OCI-M1 (cell line): ENCODE measurements around the gene AUP1.
"Not testable (repeated sequence)": the region's sequence is repeated elsewhere in the genome, so short reads cannot be mapped to it uniquely, and the experiment has no call there.

ENCODE experiments used
- DNase-seq: peaks from one replicate; lab custom pipeline; 2025; lab: John Stamatoyannopoulos, UW

The AUP1 gene

DNA sequence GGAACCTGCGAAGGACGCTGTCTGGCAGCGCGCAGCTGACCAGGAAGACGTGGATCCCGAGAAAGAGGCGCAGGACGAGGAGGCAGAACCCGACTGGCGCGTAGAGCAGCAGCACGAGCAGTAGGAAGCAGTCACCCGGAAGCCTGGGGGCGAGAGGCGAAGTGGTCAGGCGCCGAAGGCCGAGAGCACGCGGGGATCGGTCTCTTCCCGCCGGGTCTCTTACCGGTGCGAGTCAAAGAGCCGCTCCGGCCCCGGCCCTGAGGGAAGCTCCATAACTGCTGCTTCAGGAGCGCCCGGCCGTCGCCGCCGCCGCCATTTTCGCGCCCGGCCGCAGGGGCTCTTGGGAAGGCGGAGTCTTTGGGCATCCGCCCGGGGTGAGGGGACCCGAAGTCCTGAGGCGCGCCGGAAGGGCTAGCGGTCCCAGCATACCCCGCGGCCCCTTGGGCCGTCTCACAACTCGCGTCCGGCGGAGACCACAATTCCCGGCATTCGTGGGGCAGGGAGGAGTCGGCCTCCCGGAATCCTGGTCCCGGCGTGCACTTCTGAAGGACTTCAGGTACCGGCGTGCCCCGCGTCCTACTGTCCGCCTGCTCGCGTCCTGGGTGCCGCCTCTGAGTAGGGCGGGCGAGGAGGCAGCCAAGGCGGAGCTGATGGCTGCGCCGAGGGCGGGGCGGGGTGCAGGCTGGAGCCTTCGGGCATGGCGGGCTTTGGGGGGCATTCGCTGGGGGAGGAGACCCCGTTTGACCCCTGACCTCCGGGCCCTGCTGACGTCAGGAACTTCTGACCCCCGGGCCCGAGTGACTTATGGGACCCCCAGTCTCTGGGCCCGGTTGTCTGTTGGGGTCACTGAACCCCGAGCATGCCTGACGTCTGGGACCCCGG lies at the start of gene AUP1, which contains the start of gene HTRA2:
TSS of gene AUP1 (minus strand) at position 350 of the 882 bp plus-strand sequence. CDS start at position 273, 77 bp downstream.
TSS of gene HTRA2 (plus strand) at position 577 of the 882 bp plus-strand sequence. CDS start at position 651, 74 bp downstream.
- peak; percentile 97 for DNase-seq

- DNase-seq: no peak
Observed at GRCh38 chr2:74578408-74578807, 48.9 kb upstream of the AUP1 start.

DNA sequence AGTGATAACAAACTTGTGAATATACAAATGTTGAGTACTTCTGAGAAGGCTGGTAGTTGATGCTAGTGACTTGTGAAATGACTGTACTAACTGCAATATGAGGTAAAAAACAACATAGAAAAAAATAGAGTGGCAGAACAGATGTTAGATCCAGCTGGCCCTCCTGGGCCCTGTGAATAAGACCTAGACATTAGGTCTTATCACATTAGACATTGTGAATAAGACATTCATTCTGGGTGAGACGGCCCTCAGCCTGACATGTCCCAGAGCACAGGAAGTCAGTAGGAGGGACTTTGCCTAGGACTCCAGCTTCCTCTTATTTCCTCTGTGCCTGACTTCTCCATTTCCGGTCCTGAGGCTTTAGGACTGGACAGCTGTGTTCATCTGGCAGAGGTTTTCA lies 47.9 kb upstream of the AUP1 start:
- peak; percentile 76 for DNase-seq

DNA sequence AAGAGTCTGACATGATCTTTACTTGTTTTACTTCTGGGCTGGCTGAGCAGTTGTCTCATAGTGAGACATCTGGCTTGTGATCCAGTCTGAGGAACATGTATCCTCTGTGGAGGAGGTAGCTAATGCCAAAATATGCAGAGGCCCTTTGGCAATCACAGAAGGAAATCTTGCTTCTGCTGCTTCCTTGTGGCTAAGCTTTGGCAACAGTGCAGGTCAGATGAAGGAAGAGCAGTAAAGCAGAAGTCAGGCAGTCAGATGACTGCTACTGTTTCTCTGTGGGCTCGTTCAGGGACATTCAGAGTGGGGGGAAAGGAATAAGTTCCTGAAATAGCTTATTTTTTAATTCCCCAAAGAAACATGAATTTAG lies 47.3 kb upstream of the AUP1 start:
- DNase-seq: peak; percentile 67

GRCh38 chr2:74576211-74576862 lies 46.8 kb upstream of the AUP1 start:
- DNase-seq: no peak

DNA sequence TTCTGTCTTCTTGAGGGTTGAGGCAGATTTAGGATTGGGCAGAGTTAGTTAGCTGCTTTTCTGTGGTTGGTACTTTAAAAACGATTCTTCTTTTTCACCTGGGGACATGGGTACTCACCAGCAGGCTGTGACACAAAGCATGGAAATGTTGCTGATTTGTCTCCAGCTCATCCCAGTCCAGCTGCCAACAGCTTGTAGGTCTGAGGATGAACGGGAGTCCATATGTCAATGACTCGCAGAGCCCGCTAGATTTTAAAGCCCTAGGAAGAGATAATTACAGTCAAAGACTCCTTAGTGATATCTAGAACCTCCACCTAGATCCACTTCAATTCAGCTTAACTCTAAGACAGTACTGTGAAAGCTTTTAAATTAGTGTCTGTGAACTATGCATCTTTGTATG lies 45.8 kb upstream of the AUP1 start:
- DNase-seq: no peak

DNA sequence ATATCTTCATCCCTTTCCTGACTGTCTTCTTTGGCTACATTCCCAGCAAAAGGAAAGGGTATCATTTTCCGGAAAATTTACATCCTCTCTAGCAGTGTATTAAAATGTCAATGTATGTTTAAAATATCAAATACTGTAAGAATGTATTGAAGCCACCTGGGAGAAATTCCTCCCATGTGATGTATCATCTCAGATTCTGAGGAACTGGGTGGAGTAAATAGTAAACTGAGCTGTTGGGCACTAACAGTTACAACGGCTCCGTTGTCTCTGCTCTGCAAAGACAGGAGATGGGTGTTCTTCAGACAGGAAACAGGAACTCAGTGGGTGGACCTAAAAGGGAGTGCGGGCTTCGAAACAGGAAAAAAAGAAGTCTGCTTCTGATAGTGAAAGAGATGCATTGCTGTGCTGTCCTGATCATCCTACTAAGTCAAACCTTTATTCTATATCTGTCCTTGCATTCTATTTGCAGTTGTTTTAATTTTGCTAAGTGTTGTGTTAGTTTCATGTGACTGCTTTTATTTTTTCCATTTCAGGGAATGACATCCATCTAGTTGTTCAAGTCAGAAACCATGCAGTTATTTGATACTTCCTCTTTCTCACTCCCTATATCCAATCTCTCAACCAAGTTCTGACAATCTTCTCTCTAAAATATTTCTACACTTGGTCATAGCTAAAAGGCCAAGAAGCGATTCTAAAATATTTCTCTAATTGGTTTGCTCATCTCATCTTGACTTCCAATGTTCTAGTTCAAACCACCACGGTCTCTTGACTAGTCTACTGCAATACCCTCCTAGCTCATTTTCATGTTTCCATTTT lies 44.4 kb upstream of the AUP1 start:
- peak; percentile 83 for DNase-seq

GRCh38 chr2:74572178-74572925 lies 42.8 kb upstream of the AUP1 start:
- DNase-seq: no peak

GRCh38 chr2:74571058-74571457 lies 41.6 kb upstream of the AUP1 start:
- no peak for DNase-seq

DNA sequence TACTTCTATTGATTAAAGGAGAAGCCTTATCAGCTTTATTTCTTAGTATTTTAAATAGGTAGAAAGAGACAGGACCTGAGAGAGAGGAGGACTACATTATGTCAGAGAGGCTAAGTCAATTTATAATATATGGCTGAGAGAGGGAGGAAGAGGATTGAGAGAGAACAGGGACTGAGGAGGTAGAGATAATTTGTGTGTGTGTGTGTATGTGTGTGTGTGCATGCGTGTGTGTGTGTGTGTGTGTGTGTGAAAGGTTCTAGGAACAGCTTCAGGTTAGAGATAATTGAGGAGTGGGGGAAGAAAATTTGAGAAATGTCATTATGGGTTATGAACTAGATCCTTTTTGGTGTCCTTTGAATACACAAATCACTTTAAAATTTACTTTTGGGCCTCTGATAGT lies 40.2 kb upstream of the AUP1 start:
- no peak for DNase-seq

DNA sequence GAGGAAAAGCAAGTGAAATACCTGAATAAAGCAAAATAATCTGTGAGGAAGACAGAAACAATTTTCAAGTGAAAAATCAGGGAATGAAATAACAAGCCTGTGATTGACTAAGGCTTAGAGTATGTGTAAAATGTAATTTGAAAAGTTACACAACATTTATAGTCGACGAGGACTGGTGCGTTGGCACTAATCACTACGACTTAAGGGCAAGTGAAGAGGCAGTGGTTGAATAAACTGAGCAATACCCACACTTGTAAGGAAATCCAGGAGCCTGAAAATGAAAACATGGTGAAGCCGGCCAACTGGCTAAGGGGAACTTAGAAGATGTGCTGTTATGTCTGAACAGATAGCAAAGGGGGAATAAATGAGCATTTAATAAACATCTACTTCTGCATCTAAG lies 38.4 kb upstream of the AUP1 start:
- no peak for DNase-seq

DNA sequence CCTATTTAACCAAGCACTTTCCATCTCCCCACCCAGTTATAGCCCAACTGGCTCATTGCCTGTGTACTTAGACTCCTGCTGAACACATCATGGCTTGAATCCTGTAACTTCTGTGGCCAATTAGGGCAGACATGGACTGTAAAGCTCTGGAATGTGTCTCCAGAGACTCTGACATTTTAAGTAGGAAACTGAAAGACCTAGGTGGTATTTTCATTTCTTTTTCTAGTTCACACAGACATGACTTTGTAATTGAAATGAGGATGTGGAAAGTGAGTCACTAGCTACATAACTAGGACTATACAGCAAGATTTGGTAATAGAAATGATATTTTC lies 37.2 kb upstream of the AUP1 start:
- no peak for DNase-seq

DNA sequence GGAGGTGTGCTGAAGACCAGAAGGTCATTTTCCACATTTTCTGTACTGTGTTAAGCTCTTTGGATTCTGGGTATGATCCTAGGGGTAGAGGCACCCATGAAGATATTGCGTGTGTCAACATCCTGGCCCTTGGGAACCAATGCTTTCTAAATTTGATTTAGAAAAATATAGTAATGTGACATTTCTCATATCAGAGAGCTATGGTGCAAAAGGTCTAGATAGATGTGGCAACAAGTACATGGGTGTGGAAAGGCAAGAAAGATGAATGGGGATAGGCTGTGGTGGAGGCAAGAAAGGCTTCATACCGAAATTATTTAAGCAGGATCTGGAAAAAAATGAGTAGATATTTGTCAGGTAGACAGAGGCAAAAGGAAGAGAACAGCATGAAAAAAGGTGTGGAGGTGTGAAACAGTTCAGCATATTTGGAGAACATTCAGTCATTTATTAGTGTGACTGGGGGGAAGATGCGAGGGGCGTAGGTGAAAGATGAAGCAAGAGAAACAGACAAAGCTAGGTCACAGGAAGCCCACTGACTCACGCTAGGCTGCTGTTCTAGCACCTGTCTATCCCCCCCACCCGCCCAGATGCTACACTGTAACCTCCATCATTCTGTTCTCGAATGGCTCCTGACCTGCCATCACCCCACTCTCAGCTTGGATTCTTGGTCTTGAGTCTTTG lies 36.7 kb upstream of the AUP1 start:
- no peak for DNase-seq

- no peak for DNase-seq
Observed at GRCh38 chr2:74564222-74564621, 34.7 kb upstream of the AUP1 start.

DNA sequence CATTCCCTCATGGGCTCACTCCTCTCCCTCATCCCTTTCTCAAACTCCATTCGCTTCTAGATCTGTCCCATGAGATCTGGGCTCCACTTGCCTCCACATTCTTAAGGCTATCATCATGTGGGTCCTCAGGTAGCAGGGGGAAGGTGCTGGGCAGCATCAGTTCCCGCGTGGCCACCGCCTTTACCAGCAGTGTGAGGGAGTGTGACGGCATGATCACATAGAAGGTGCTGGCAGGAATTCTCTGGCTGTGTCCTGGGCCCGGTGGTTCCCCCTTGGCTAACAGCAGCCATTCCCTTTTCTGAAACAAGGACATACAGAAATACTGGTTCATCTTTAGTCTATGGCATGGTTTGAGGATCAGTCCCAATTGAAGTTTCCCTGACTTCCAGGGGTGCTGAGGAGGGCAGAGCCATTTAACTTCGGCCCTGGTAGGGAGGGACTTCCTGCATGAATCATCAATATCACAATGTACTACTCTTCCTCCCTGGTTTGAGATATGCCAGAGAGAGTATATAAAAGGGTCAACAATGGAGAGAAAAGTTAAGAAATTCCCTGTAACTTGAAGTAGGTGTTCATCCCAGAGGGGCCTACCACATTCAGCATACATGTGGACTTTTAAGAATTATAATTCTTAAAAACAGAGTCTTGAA lies 32.7 kb upstream of the AUP1 start:
- no peak for DNase-seq

DNA sequence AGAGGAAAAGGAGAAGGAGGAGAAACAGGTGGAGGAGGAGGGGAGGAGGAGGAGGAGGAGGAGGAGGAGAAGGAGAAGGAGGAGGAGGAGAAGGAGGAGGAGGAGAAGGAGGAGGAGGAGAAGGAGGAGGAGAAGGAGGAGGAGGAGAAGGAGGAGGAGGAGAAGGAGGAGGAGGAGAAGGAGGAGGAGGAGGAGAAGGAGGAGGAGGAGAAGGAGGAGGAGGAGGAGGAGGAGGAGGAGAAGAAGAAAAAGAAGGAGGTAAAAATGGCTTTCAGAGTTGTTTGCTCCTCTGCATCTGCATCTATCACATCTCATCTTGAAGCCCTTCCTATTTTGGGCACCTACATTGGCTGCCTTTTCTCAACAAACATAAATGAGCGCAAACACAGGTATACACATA lies 31.5 kb upstream of the AUP1 start:
- DNase-seq: not testable (repeated sequence)

DNA sequence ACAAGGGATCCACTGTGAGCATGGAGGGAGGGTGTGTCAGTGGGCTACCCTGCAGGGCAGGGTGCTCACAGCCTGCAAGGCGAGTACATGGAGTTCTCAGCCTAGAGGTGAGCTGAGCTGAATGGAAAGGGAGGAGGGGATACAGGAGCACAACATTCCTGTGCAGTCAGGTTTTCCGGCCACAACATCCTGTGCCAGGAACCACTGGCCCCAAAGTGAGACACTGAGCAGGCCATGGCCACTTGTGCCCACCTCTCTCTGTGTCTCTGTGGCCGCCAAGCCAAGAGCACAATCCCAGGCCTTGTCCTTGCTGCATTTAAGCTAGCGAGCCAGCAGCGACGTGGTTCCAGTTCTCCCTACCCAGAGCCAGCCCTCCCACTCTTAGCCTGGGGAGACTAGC lies 31.1 kb upstream of the AUP1 start:
- DNase-seq: no peak

GRCh38 chr2:74559912-74560311 lies 30.4 kb upstream of the AUP1 start:
- no peak for DNase-seq

GRCh38 chr2:74558284-74559230 lies 29.1 kb upstream of the AUP1 start:
- DNase-seq: no peak
